ENCODE measurements around the gene NTNG2. TPM values are rescaled to one million over a fixed set of nuclear protein-coding genes. Genes with fewer than 3 reads are reported as not detected.
A peak's percentile ranks its signal among the peaks of the same experiment; 100 is the strongest.

Gene NTNG2
- total and polyA plus RNA-seq, 9 of the 15 experiments (the other 6 are each of a cell fraction or from before 2014, with no cell fraction given): 0.01 to 0.11 (median 0.09) TPM; not detected in 6

DNA sequence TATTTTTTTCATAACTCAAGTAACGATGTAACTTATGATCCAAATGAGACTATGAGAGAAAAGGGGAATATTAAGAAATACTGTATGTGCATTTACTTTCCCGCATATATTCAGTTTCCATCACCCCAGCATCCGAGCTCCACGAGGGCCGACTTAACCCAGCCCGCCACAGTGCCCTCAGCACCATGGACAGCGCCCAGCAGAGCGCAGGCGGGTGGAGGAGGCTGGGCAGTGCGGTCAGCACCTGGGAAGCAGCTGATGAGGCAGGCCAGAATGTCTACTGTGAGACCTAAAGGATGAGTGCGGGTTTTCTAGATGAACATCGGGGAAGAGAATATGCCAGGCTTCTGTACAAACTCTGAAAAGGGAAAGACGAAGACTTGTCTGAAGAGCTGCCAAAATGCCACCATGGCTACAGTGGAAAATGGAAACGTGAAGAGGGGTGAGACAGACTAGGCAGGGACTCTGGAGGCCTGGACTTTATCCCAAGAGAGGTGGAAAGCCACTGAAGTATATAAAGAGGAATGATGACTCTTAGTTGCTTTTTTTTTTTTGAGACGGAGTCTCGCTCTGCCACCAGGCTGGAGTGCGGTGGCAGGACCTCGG lies 47.7 kb upstream of the NTNG2 start (continued):
- TF ChIP-seq ZNF699 (CRISPR knock-in tag; IDR thresholded peaks at IDR 0.05; ENCODE audit: insufficient replicate concordance) (no peak), THRA (IDR thresholded peaks at IDR 0.05) (no peak), ETS2 (tag; IDR thresholded peaks at IDR 0.05; ENCODE audit: borderline replicate concordance, poor library complexity, severe bottlenecking) (no peak), ZBTB17 (CRISPR knock-in tag; IDR thresholded peaks at IDR 0.05) (no peak), PATZ1 (CRISPR knock-in tag; IDR thresholded peaks at IDR 0.05; ENCODE audit: borderline replicate concordance) (no peak), MNT (conservative IDR thresholded peaks at IDR 0.05) (peak in 1 of 2 experiments; percentile 57; a peak in 1 of 4 replicates), POLR2H (tag; IDR thresholded peaks at IDR 0.05; ENCODE audit: low read depth) (no peak), NFATC3 (IDR thresholded peaks at IDR 0.05) (no peak), FOXA3 (CRISPR knock-in tag; conservative IDR thresholded peaks at IDR 0.05 in 1 of 2, IDR thresholded peaks at IDR 0.05 in 1 of 2) (no peak), ZBTB1 (CRISPR knock-in tag; IDR thresholded peaks at IDR 0.05; ENCODE audit: borderline replicate concordance, low read depth) (no peak; the same call in 1 of the 2 replicates), COPS2 (conservative IDR thresholded peaks at IDR 0.05) (no peak), FOSL1 (tag; conservative IDR thresholded peaks at IDR 0.05) (no peak), ZNF398 (CRISPR knock-in tag; IDR thresholded peaks at IDR 0.05) (no peak), MLX (CRISPR knock-in tag; conservative IDR thresholded peaks at IDR 0.05) (no peak), PHTF2 (CRISPR knock-in tag; IDR thresholded peaks at IDR 0.05) (no peak), CEBPG (CRISPR knock-in tag; IDR thresholded peaks at IDR 0.05) (no peak), CEBPG (tag; conservative IDR thresholded peaks at IDR 0.05 in 1 of 2, IDR thresholded peaks at IDR 0.05 in 1 of 2) (no peak), RBM17 (IDR thresholded peaks at IDR 0.05; ENCODE audit: borderline replicate concordance, low read depth, low read length) (no peak)
